GM18519 (cell line): Measurements from ENCODE around the gene ENO4.

Experiments used
- ATAC-seq: cut with Tn5 transposase; IDR thresholded peaks from one replicate; pipeline ENCODE4 v1.9.1; 2021; ENCODE audit warnings: mild to moderate bottlenecking, moderate library complexity; ENCODE audit not compliant: unreplicated experiment, low FRiP score

ENO4 gene, protein sequence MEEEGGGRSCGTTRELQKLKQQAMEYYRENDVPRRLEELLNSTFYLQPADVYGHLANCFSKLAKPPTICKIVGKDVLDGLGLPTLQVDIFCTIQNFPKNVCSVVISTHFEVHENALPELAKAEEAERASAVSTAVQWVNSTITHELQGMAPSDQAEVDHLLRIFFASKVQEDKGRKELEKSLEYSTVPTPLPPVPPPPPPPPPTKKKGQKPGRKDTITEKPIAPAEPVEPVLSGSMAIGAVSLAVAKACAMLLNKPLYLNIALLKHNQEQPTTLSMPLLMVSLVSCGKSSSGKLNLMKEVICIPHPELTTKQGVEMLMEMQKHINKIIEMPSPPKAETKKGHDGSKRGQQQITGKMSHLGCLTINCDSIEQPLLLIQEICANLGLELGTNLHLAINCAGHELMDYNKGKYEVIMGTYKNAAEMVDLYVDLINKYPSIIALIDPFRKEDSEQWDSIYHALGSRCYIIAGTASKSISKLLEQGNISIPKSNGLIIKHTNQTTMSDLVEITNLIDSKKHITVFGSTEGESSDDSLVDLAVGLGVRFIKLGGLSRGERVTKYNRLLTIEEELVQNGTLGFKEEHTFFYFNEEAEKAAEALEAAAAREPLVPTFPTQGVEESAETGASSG

DNA sequence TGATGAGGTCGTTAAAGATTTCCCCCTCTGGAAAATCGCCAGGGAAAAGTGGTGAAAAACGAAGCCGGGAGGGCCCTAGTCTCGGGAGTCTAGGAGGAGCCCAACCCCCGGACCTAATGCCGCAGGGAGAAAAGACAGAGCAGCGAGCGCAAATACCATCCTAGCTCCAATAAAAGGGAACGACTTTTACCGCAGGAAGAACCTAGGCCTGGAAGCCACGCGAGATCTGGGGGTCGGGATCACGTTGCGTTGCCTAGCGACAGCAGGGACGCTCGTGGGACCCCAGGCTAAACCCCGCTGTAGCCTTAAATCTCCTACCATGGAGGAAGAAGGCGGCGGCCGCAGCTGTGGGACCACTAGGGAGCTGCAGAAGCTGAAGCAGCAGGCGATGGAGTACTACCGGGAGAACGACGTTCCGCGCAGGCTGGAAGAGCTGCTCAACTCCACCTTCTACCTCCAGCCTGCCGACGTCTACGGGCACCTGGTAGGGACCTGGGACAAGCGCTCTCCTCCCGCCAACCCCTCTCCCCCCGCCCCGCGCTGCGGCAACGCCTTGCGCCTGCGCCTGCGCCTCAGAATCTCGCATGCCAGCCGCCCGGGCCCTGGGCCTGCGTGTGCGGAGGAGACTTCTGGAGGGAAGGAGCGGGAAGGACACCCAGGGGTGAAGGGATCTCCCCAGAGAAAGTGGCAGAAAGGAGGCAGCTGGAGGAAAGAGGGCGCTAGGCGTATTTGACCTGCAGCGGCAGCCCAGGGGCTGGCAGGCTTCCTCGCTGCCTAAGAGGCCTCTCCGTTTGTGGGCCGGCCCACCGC lies at the start of gene ENO4:
TSS of gene ENO4 (plus strand) at position 252 of the 810 bp plus-strand sequence. CDS start at position 320, 68 bp downstream.
- peak; percentile 33 for ATAC-seq

DNA sequence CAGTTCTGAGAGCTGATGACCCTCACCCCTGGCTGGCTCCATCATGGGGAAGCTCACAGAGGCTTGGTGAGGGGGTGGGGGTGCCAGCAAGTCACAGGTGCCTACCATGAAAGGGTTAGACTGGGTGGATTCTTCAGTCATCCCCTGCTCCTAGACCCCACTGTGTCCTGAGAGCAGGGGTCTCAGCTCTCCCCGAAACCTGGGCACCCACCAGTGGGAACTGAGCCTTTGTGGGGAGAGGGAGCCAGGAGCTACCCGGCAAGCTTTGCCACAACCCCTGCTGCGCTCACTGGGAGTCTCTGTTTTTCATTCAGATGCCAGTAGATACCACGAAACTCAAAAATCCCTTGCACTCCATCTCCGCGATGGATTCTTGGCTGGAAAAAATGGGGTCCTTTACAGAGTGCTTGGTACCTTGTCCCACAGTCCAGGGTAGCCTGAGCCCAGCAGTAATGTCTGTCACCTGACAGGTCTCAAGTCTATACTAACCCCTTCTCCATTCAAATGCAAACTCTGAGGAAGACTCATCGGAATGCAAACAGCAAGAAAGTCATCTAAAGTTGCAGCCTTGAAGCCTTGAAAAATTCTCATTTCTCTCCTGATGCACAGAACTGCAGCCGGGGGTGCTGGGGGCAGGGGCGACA lies 48.9 kb upstream of the ENO4 start:
- no peak for ATAC-seq

DNA sequence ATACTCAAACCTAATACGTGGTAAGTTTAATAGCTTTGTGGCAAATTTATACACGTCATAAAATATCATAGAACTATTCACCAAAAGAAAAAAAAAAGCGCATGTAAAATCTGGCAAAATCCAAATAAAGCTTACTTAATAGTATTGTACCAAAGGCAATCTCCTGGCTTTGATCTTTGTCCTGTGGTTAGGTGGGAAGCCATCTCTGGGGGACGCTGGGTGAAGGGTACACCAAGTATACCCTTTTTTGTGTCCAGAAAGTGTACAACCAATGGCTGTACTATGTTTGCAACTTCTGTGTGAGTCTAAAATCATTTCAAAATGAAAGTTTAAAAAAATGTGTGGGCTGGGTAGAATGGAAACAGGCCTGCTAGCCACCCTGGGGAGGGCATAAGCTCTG lies 47.6 kb upstream of the ENO4 start:
- ATAC-seq: no peak

DNA sequence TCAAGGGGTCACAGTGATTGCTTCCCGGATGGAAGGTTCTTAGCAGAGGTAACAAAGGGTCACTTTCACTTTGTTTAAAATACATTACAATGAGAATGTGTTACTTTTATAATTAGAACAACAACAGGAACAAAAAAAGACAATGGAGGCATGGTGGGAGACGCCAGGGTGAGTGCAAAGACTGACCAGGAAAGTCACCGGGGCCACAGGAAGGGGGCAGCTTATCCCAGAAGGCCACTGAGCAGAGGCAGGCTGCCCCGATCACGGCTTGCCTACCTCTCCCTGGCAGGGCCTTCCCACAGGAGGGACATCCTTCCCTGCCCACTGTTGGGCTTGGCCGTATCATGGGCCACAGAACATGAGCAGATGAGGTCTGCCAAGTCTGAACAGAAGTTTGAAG lies 46.8 kb upstream of the ENO4 start:
- no peak for ATAC-seq

DNA sequence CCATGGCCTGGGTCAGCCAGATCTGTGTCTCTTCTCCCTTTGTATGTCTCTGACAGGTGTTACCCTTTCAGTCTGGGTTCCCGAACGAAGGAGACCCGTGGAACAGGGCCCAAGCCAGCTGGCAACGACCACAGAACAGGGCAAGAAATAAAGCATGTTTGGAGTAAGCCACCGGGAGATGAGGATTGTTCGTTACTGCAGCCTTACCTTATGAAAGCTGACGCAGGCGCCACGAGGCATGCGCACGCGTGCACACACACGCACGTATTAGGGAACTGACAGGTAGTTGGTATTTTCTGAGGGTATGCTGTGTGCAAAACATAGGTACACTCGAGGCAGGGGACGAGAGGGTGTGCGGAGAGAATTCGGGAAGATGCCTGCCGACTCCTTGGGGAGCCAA lies 46.4 kb upstream of the ENO4 start:
- ATAC-seq: no peak

DNA sequence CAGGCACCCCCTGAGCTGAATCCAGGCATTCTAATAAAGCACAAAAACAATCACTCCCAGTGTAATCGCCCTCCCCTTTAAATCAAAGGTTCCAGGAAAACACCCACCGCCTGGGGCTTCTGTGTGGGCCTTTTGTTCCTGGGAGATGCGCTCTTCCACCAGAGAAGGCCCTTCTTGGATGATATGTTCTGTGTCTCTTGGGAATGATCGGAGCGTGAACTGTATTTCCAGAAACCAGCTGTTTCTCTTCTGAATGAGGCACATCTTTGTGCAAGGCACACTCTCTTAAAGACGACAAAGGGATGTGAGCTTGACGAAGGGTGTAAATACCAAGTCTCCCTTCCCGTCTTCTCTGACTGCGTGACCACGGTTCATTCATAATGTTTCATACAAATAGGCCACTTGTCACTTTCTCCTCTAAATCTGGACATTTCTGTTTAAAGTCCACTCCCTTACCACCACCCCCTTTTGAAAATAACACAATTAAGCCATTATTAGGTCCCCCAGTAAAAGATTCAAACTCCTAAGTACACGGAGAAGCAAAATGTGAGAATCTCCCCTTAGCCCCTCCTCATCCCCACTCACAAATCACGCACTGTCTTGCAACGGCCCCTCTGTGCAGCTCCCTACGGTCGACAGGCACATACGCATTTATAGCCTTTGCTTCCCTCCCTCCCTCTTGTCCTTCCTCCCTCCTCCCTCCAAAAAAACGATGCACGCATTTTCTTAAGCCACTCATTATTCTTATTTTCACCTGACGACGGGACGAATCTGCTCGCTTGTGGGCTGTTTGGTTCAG lies 45.6 kb upstream of the ENO4 start:
- ATAC-seq: no peak

DNA sequence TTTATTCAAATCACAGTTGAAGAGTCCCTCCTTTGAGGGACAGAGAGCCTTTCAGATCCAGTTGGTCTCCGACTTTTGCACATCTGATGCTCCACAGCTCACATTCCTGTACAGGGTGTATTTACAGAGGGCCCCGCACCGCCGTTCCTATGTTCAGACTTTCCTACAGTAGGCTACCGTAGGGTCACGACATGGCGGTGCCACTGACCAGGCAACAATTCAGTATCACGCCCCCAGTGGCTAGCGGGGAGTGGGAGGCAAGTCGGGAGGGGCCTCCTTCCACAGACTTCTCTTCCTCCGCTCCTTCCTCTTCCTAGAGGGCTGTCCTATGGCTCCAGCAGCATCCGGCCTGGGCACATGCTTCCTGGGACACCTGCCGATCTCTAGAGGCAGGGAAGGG lies 40.6 kb upstream of the ENO4 start:
- no peak for ATAC-seq

DNA sequence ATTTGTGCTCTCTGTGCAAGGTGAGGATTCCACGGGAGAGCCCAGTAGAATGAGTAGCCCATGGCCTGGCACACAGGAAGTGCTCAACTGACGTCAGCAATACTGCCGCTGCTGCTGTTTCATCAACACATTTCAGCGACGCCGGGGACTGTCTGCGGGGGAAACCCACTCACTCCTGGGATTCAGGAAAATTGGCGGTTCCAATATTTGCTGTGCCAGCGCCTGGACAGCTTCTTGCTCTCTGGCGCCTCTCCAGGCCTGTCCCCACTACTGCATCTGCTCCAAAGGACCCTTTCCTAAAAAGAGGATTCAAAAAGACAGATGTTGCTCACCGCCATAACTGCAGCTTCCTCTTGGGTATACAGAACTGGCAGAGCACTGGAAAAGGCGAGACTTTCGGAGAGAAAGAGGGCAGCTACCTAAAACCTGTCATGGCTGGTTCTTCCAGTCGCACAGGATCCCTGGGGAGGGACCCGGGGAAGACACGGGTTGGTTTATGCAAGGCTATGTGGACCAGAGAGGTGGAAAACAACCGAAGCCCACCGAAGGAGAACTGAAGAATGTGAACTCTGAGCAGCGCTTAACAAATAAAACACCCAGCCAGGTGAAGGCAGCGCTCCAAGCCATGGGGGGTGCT lies 39.7 kb upstream of the ENO4 start:
- no peak for ATAC-seq

DNA sequence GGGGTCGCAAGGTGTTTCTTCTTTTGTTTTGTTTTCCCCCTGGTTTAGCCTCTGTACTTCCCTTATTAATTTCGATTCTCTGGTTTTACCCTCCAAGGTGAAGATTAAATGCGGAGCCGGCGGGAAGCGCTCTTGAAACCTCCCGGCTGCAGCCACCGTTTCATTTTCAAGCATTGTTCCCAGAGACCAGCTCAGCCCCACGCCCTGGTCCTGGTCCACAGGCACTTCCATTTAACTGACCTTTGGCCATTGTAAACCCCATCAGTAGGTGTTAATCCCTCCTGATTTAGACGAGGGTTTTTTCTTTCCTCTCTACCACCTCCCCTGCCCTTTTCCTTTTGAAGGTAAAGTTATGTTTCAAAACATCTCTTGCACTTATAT lies 39.2 kb upstream of the ENO4 start:
- no peak for ATAC-seq

DNA sequence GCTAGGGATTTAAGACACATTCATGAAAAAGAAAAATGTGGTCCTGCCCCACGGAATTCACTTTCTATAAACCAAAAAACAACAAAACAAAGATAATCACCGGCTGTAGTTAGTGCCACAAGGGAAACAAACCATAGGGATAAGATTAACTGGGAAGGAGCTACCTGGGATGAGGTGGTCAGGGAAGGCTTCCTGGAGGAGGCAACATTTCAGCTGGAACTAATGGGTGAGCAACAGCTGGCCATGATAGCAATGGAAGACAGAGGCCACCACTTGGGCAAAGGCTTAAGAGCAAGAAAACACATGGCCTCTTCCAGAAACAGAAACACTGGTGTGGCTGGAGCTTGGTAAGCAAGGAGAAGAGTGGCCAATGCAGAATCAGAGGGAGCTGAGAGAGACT lies 38.4 kb upstream of the ENO4 start:
- ATAC-seq: no peak

DNA sequence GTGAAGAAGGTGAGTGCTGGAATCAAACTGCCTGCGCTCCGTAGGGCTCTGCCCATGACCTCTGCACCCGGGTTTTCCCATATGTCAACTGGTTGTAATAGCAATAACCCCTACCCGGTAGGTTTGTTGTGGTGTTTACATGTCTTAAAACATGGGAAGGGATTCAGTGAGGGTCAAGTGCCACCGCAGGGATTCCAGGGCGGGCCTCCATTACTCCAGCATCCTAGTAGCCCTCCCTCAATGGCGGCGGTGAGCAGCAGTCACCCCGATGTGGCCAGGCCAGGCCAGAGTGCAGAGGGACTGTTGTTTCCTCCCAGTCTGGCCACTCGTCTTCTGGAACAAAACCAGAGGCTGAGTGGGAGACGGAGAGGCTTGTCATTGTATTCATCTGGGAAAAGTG lies 37.6 kb upstream of the ENO4 start:
- no peak for ATAC-seq

DNA sequence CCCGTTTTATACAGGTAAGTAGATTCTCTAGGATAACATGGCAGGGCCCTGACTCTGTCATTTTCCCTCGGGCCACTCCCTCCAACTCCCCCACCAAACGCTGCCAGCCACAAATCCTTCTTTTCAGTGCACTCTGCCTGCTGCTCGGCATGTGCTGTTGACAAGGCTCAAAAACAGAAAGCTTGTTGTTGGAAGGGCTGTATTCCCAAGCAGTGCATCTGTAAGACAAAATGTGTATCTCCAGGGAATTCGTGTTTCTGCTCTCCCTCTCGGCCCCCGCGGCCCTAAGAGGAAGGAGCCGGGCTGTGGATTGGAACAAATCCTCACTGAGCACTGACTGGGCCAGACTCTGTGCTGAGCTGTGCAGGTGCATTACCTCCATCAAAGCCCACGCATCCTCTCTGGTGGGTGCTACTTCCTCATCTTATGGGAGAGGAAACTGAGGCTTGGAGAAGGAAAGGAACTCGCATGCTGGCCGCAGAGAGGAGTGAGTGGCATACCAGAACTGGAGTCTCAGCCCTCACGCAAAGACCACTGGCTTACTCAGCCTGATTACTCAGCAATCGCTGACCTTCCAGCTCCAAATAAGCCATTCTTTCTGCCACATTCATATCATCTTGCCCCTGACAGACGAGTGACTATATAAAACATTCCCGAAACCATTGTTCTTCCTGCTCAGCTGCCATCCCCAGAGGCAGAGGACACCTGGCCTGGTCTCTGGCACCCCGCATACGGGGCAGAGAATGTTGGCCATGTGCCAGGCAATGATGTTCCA lies 33.5 kb upstream of the ENO4 start:
- ATAC-seq: no peak

DNA sequence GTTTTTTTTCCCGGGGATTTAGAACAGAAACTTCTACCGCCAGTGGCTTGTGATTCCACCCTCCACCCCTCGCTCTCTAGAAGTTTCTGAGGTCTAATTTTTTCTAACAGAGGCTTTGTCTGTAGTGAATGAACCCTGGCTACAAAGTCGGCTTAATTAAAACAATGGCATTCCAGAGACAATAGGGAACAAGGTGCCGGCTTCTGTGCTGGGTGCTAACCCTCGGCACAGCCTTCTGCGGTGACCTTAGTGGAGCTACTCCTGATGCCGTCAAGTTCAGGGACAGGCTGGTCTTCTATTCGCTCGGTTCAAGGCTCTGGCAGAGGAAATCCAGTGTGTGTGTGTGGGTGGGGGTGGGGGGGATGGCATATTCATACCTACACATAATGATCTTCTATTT lies 32.1 kb upstream of the ENO4 start:
- ATAC-seq: no peak

DNA sequence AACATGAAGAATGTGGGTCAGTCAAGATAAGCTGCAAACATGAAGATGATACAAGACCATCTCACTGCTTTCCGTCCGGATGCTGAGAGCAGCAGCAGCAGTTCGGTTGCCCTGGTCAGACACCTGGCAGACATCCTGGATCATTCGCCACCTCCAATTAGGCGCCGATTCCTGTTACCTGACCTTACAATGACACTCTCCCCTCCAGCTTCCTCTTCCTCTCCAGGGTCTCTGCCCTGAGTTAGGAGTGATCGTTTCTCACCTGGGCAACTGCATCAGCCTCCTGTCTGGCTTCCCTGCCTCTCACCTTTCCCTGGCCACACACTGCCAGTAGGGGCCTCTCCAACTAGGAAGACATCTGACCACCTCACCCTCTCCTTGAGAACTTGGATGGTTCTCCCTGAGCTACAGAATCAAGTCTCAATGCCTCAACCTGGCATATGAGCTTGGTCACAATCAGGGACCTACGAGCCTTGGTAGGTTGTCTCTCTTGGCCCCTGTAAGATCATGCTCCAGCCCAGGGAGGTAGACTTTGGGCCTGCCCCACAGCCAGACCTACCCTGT lies 31.4 kb upstream of the ENO4 start:
- ATAC-seq: no peak

DNA sequence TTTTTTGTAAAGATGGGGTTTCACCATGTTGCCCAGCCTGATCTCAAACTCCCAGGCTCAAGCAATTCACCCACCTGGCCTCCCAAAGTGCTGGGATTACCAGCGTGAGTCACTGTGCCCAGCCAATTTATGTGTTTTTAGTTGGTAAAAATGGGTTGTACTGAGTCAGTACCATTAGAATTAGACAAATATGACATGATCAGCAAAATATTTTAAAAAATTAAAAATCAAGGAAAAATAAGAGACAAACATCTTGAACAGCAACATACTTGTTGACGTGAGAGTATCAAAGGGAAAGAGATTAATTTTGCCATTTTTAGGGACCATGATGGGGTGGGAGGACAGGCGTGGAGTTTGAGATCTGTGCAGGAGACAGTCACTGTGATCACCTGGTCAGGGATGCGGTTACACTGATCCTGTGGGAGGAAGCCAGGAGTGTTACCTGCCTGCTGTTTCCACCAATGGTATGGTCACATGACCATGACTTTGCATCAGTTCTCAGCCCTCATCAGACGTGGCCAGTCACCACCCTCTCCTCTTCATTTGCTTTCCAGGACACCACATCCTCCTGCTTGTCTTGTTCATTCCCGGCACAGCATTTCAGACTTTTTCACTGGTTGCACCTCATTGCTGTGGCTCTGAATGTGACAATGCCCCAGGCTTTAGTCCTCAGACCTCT lies 29.2 kb upstream of the ENO4 start:
- no peak for ATAC-seq

DNA sequence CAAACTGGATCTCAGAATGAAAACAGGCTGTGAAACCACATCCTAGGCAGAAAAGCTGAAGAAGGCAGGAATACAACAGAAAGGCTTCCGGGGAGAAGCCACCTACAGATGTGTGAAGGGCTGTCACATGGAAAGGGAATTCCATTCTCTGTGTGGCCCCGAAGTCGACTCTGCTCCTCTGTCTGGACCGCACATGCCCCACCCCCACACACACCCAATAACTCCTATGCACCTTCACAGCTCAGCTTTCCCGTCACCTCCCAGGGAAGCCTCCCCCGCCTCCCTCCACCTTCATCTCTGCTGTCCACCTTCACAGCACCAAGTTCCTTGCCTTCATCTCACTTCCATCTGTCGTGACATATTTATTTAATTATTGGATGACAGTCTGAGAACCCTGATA lies 23.4 kb upstream of the ENO4 start:
- no peak for ATAC-seq

DNA sequence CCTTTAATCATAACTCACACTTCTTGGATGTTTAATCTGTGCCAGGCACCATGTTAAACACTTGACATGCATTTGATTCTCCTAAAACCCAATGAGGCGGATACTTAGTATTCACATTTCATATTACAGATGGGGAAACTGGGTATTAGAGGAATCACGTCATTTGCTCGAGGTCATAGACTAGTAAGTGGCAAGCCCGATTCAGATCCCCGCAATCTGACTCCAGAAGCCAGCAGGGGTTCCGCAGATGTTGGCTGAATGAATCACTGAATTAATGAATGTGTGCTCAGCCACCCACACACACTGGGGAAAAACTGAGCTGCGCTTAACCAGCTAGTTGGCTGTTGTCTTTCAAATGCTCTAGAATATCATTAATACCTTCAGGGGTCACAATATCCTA lies 22.5 kb upstream of the ENO4 start:
- ATAC-seq: no peak

DNA sequence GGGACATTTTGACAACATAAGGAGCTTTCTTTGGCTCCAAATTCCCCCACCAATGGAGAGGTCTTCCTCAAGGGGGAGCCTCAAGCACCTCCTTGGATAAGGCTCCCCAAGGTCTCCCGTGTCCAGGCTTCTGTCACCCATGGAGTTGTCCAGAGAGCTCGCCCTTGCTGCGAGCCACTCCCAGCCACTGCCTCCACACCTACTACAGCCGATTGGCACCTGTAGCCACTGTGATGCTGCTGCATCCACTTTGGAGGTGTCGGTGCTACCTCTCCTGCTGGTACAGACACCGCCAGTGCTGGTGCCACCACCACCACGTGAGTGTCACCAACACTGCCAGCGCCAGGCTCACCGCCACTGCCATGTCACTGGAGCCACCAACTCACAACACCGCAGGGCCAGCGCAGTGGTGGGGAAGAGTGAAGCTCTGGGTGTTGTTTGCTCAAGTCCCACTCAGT lies 22.1 kb upstream of the ENO4 start:
- ATAC-seq: no peak
